GM18526 (cell line): ENCODE measurements around the gene LHX3.

Experiments
- POLR2A ChIP-seq: IDR thresholded peaks from 3 replicates; pipeline ENCODE4 v1.6.1; 2011; ENCODE audit not compliant: insufficient read length; ENCODE audit errors: extremely low read depth

LHX3 gene

DNA sequence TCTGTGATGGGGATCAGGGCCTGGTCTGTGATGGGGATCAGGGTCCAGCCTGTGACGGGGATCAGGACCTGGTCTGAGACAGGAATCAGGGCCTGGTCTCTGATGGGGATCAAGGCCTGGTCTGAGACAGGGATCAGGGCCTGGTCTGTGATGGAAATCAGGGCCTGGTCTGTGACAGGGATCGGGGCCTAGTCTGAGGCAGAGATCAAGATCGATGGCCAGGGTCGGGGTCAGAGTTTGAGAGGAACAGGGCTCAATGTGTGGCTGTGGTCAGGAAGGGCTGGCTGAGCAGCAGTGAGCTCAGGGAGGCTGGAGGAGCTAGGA, 52.4 kb downstream of the LHX3 start:
- TF ChIP-seq POLR2A = no peak

DNA sequence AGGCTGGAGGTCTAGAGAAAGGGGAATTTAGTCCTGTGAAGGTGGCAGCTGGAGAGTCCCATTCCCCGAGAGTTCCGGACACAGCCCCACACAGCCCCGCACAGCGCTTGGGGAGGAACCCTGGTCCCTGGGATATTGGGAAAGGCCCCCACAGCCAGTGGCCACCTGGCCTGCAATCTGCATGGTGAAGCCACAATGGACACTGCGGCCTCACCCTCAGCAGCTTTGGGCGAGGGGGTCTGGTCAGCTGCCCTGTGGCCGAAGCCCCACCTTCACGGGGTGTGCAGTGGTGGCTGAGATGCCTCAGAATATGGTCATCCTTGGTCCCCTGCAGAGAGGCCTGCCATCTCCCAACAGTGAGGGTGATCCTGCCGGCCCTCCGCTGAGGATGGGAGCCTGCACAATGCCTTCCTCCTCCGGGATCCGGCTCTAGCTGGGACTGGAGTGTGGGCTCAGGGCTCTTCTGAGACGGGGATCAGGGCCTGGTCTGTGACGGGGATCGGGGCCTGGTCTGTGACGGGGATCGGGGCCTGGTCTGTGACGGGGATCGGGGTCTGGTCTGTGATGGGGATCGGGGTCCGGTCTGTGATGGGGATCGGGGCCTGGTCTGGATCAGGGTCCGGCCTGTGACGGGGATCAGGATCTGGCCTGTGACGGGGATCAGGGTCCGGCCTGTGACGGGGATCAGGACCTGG, 52.9 kb downstream of the LHX3 start:
- TF ChIP-seq POLR2A = no peak

DNA sequence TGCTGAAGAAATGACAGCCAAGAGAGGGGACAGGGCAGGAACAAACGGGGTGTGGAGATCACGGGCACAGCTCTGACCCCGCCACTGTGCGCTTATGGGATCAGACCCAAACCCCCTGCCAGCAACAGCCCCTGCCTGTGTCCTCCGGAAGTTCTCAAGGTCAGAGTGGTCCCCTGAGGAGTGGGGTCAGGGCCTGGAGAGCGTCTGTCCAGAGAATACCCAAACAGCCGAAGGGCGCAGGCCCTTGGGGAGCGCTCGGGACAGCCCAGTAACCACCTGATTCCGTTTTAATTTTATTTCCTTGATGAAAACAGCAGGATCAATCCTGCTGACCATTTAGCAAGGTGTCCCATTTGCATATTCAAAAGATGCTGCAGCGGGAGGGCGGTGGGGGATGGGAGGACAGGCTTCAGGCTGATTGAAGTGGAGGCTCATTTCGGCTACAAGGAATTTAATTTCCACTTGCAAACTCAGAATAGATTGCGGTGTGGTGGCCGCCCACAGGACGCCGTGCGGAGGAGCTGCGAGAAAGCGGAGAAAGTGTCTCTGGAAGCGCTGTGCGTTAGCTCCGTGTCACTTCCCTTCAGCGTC, 53.6 kb downstream of the LHX3 start:
- no peak for TF ChIP-seq POLR2A

DNA sequence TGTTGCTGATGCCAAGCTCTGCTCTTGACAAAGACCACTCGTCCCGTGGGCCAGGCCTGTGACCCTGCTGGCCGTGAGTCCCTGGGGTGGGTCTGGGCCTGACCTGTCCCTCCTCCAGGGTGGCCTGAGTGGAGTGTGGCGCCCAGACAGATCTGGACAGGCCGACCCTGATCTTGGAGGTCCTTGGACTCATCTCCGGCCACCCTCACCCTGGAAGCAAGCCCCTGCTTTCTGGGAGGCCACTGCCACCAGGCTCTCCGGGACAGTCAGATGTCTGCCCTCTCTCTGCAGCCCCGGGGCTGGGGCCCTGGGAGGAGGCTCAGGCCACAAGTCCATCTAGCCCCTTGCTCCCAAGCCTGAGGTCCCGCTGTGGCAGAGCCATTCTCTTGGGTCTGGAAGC, 55.1 kb downstream of the LHX3 start:
- no peak for TF ChIP-seq POLR2A

DNA sequence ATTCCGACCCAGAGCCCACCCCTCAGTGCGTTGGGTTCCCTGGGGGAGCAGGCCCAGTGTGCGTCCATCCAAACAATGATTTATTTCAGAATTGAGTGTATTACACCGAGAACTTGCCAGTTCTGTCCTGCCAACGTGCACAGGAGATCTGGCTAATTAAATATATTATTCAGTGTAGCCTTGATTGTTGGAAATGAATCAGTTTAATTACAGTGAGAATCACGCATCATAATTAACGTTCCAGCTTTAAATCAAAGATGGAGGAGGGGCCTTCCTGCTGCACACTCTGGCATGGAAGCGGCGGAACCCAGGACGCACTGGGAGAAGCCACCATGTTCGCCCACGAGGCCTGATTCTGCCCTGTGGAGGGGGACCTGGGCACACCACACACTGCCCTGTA, 55.6 kb downstream of the LHX3 start:
- no peak for TF ChIP-seq POLR2A

DNA sequence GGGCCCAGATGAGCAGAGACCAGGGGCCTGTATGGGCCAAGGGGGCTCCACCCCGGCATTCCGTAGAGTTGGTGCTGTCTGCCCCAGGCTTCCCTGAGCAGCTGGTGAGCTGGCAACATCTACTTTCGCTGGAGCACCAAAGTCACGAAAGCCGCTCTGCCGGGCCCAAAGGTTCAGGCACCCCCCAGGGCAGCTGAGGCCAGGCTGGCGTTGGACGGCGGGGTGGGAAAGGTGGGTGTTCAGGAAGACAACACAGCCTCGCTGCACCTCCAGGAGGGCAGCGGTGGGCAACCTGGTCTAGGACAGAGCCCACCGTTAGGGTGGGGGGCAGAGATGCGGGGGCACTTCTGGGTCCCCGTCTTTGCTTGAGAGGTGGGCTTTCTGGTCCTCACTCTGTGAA, 56.2 kb downstream of the LHX3 start:
- TF ChIP-seq POLR2A = no peak

DNA sequence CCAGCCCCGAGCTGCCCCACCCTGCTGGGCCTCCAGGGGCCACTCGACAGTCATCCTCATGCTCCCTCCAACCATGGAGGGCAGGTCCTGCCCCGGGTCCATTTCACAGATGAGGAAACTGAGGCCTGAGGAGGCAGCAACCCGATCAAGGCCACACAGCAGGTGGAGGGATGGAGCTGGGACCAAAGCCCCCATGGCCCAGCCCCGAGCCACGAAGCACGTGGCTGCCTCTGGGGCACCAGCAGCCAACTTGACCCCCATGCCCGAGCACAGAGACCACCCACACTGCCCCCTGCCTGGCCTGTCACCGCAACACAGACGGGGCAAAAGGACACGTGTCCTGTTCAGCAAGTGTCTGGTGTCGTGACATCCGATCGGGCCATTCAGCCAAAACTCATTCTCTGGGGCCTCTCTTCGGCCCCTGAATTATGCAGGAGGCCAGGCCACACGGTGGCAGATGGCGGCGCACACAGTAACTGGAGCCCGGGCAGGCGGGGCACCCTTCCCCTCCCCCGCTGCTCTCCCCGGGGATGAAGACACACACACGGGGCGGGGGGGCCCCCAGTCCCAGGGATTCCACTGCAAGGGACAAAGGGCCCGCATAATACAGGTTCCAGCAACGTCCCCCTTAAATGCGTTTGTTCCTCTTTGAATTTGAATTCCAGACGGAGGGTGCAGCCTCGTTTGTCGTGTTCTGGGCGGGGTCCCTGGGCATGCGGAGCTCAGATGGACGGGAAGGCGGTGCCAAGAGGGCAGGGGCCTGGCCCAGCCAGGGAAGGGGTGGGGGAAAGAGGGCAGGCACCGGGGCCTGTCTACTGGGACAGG, 56.8 kb downstream of the LHX3 start:
- TF ChIP-seq POLR2A = no peak

DNA sequence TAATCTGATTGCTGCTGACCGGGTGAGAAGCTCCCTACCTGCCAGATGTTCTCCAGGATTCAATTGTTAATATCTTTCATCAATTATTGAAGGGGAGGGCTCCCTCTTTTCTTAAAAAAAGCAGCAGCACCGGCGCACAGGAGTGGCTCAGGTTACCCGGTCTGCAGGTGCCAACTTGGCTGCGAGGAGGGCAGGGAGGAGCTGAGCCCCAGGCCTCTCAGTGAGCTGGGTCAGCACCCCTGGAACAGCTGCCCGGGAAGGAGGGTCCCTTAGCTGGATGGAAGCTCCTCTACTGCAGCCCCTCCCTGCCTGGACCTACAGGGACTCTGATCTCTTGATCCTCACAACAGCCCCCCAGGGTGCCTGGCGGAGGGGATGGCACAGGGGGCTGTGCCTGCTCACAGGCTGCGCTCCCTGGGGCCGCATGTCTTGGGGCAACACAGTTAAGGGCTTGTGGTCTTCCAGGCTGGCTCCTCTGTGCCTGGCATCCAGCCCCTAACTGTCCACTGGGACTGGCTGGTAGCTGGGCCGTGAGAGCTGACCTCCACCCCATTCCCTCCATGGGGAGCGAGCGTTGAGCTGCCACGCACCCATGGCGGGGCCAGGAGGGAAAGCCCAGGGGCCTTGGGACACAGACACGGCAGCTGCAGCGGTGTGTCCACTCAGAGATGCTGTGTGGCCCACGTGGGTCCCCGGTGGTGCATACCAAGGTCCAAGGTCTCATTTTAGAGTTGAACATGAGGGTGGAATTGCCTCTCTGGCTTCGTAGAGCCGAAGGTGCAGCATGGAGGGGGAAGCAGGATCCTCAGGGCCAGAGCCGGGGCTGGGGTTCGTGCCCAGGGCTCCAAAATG, 57.7 kb downstream of the LHX3 start:
- TF ChIP-seq POLR2A = no peak
